GM18520 (cell line): ENCODE results near the gene DMRTA1.
"Not testable (repeated sequence)": the region's sequence is repeated elsewhere in the genome, so short reads cannot be mapped to it uniquely, and the experiment has no call there.

Experiments
- ATAC-seq: cut with Tn5 transposase; IDR thresholded peaks from one replicate; pipeline ENCODE4 v1.9.1; 2021; ENCODE audit not compliant: unreplicated experiment

Gene DMRTA1

GRCh38 chr9:22457448-22457847 is 10.8 kb downstream of the DMRTA1 start:
- no peak for ATAC-seq

- ATAC-seq = no peak
Observed at GRCh38 chr9:22463205-22463604, 16.6 kb downstream of the DMRTA1 start.

- no peak for ATAC-seq
Observed at GRCh38 chr9:22469928-22470544, 23.4 kb downstream of the DMRTA1 start.

GRCh38 chr9:22481566-22481965 is 34.9 kb downstream of the DMRTA1 start:
- no peak for ATAC-seq

GRCh38 chr9:22483528-22484070 is 37.0 kb downstream of the DMRTA1 start:
- ATAC-seq = no peak

- ATAC-seq = not testable (repeated sequence)
Observed at GRCh38 chr9:22496197-22496596, 49.6 kb downstream of the DMRTA1 start.
